Natural killer cell (primary cell): ENCODE data around the gene VEPH1. TPM values are rescaled to one million over a fixed set of nuclear protein-coding genes. Genes with fewer than 3 reads are reported as not detected.

Experiments used
- ATAC-seq, 3 donors: fragments of 150-1000 bp in 2 of 3; fragments of 200-7000 bp in 1 of 3; cut with Tn5 transposase; 1 replicate in 1 of 3; 2 replicates in 2 of 3; pipeline ENCODE4 v1.10.0; 2021; ENCODE audit warnings: mild to moderate bottlenecking in 2 of 3, moderate library complexity in 2 of 3
- DNase-seq, 2 donors: peaks; one replicate each; pipeline versions ENCODE4 v3.0.0 to v3.0.0-alpha.2; 2013 to 2021; ENCODE audit warnings: mixed read lengths in 1 of 2
- H3K27ac ChIP-seq: one replicate; pipeline ENCODE4 v1.5.1; 2013; ENCODE audit warnings: mild to moderate bottlenecking, low read length
- H3K27me3 ChIP-seq: one replicate; pipeline ENCODE4 v1.6.1; 2013; ENCODE audit warnings: low read length; ENCODE audit not compliant: control insufficient read depth, insufficient read depth
- H3K36me3 ChIP-seq: one replicate; pipeline ENCODE4 v1.6.1; 2013; ENCODE audit warnings: low read length; ENCODE audit not compliant: control insufficient read depth, insufficient read depth
- H3K4me1 ChIP-seq: one replicate; pipeline ENCODE4 v1.6.1; 2013; ENCODE audit warnings: low read length; ENCODE audit not compliant: control insufficient read depth, insufficient read depth
- H3K4me3 ChIP-seq: one replicate; pipeline ENCODE4 v1.5.1; 2013; ENCODE audit warnings: low read length
- H3K9me3 ChIP-seq: one replicate; pipeline ENCODE4 v1.6.1; 2013; ENCODE audit warnings: low read length; ENCODE audit not compliant: control insufficient read depth, insufficient read depth
- H3K27ac Mint-ChIP-seq, 2 donors: one replicate each; pipeline ENCODE4 v1.8.0; 2022; ENCODE audit warnings: mild to moderate bottlenecking in 2 of 2, mixed read lengths in 2 of 2, moderate library complexity in 1 of 2
- H3K27me3 Mint-ChIP-seq, 2 donors: one replicate each; pipeline ENCODE4 v1.8.0; 2022; ENCODE audit warnings: low read depth in 2 of 2, mixed read lengths in 2 of 2
- H3K36me3 Mint-ChIP-seq: one replicate; pipeline ENCODE4 v1.8.0; 2022; ENCODE audit warnings: mixed read lengths
- H3K4me1 Mint-ChIP-seq, 2 donors: one replicate each; pipeline ENCODE4 v1.8.0; 2022; ENCODE audit warnings: mixed read lengths in 2 of 2
- H3K4me3 Mint-ChIP-seq: one replicate; pipeline ENCODE4 v1.8.0; 2022; ENCODE audit warnings: mild to moderate bottlenecking, moderate library complexity, mixed read lengths
- H3K9me3 Mint-ChIP-seq, 2 donors: one replicate each; pipeline ENCODE4 v1.8.0; 2022; ENCODE audit warnings: mixed read lengths in 2 of 2
- WGBS: methylation state at CpG from one replicate; pipeline ENCODE4 v1.1.7; 2013; ENCODE audit warnings: missing lambda C conversion rate; ENCODE audit not compliant: insufficient coverage; 5-methylcytosine and 5-hydroxymethylcytosine counted together
- intact Hi-C: fragments of 100-400 bp; cut with micrococcal nuclease; formaldehyde crosslinking; loops from one replicate; pipeline ENCODE4 v1.14.2; 2022
- total RNA-seq, 4 donors: library from RNA; stranded (reverse); fragments of 120-200 nt in 1 of 4; gene quantifications; one replicate each; pipeline versions ENCODE4 v1.2.3 to v1.2.4, GENCODE V29; 2013 to 2022
- TF ChIP-seq, protein P1 (sequence below): fragments of 200-600 bp; IDR thresholded peaks from one replicate; pipeline ENCODE4 v1.8.0; 2022; ENCODE audit warnings: antibody characterized with exemption

VEPH1 gene
- total RNA-seq, 3 donors from 2014 or later (not counting 1 experiment from before 2014, with no cell fraction given): 0.41 to 1.3 (median 0.60) TPM

DNA sequence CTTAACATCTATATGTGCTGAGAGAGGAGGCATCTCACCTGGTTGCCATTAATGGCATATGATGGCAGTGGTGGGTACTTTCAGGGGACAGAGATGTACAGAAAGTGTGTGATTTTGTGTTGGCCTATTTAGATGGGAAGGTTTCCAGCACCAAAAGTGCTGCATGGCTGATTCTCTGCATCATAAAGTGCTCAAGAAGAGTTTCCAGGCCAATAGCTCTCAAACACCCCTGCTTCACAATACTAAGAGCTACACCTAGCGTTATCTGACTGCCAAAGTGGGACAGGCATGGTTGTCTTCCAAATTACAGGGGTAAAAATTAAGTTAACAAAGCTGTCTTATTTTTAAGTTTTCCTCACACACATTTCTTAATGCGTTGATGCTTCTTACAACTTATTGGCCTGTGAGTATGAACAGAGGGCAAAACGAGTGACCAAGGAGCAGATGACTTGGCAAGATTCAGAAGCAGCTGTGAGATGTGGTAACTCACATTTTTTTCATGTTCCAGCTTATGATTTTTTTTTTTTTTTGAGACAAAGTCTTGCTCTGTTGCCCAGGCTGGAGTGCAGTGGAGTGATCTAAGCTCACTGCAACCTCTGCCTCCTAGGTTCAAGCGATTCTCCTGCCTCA lies 41.4 kb upstream of the VEPH1 start:
- H3K27me3 Mint-ChIP-seq: peaks cover 3 to 8% of the 10 kb centered on the region in 2 donors
- no peaks in the 10 kb centered on the region for H3K4me1 ChIP-seq
- DNase-seq (no peak), ATAC-seq (no peak)
- H3K4me3 ChIP-seq: no peak overlapping the region
- 65% methylated on average over 4 of the region's 4 CpGs for WGBS
- H3K27me3 ChIP-seq: no peaks in the 10 kb centered on the region
- intact Hi-C loops: no loop called here
- no peak overlapping the region for H3K27ac ChIP-seq
- peaks cover 6 to 9% of the 10 kb centered on the region in 2 donors for H3K9me3 Mint-ChIP-seq
- H3K27ac Mint-ChIP-seq: no peak overlapping the region
- peaks cover 4% of the 10 kb centered on the region for H3K9me3 ChIP-seq
- H3K36me3 ChIP-seq: no peaks in the 10 kb centered on the region
- no peaks in the 10 kb centered on the region for H3K4me1 Mint-ChIP-seq
- no peak overlapping the region for H3K4me3 Mint-ChIP-seq
- H3K36me3 Mint-ChIP-seq: no peaks in the 10 kb centered on the region
- TF ChIP-seq, protein P1, sequence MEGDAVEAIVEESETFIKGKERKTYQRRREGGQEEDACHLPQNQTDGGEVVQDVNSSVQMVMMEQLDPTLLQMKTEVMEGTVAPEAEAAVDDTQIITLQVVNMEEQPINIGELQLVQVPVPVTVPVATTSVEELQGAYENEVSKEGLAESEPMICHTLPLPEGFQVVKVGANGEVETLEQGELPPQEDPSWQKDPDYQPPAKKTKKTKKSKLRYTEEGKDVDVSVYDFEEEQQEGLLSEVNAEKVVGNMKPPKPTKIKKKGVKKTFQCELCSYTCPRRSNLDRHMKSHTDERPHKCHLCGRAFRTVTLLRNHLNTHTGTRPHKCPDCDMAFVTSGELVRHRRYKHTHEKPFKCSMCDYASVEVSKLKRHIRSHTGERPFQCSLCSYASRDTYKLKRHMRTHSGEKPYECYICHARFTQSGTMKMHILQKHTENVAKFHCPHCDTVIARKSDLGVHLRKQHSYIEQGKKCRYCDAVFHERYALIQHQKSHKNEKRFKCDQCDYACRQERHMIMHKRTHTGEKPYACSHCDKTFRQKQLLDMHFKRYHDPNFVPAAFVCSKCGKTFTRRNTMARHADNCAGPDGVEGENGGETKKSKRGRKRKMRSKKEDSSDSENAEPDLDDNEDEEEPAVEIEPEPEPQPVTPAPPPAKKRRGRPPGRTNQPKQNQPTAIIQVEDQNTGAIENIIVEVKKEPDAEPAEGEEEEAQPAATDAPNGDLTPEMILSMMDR: no peak

- no peak for DNase-seq
- WGBS: 75% methylated on average over 10 of the region's 13 CpGs
Measured at GRCh38 chr3:157543501-157544035, 40.4 kb upstream of the VEPH1 start.

GRCh38 chr3:157542711-157543500 lies 39.7 kb upstream of the VEPH1 start:
- no peaks in the 10 kb centered on the region for H3K4me1 Mint-ChIP-seq
- intact Hi-C loops: no loop called here
- Histone ChIP-seq H3K4me1 (no peaks in the 10 kb centered on the region), H3K27ac (no peak overlapping the region), H3K4me3 (no peak overlapping the region), H3K36me3 (no peaks in the 10 kb centered on the region), H3K27me3 (no peaks in the 10 kb centered on the region), H3K9me3 (peaks cover 4% of the 10 kb centered on the region)
- ATAC-seq (no peak), DNase-seq (no peak)
- H3K9me3 Mint-ChIP-seq: peaks cover 6 to 9% of the 10 kb centered on the region in 2 donors
- 28% methylated on average over 49 of the region's 50 CpGs for WGBS
- H3K4me3 Mint-ChIP-seq: no peak overlapping the region
- H3K36me3 Mint-ChIP-seq: no peaks in the 10 kb centered on the region
- peaks cover 3 to 8% of the 10 kb centered on the region in 2 donors for H3K27me3 Mint-ChIP-seq
- TF ChIP-seq, protein P1: no peak
- H3K27ac Mint-ChIP-seq: no peak overlapping the region

More at GRCh38 chr3:157543501-157544035, 40.4 kb upstream of the VEPH1 start:
- peaks cover 6 to 9% of the 10 kb centered on the region in 2 donors for H3K9me3 Mint-ChIP-seq
- H3K27me3 Mint-ChIP-seq: peaks cover 3 to 8% of the 10 kb centered on the region in 2 donors
- ATAC-seq: no peak
- Histone ChIP-seq H3K36me3 (no peaks in the 10 kb centered on the region), H3K4me3 (no peak overlapping the region), H3K27ac (no peak overlapping the region), H3K27me3 (no peaks in the 10 kb centered on the region), H3K4me1 (no peaks in the 10 kb centered on the region), H3K9me3 (peaks cover 4% of the 10 kb centered on the region)
- intact Hi-C loops: no loop called here
- no peak overlapping the region for H3K4me3 Mint-ChIP-seq
- no peaks in the 10 kb centered on the region for H3K36me3 Mint-ChIP-seq
- H3K27ac Mint-ChIP-seq: no peak overlapping the region
- TF ChIP-seq, protein P1: no peak
- no peaks in the 10 kb centered on the region for H3K4me1 Mint-ChIP-seq
